Esophagus squamous epithelium (tissue), 5 donors: ENCODE results near the gene SGCB. TPM values are rescaled to one million over a fixed set of nuclear protein-coding genes. Genes with fewer than 3 reads are reported as not detected.

ENCODE experiments used
- DNase-seq: peaks from one replicate; lab custom pipeline; 2025; lab: John Stamatoyannopoulos, UW
- H3K27ac ChIP-seq, 4 donors: fragments of 200-600 bp; sonication (generic); one replicate each; pipeline ENCODE4 v1.5.1; 2016 to 2019; ENCODE audit warnings: mild to moderate bottlenecking in 1 of 4
- H3K27me3 ChIP-seq, 4 donors: fragments of 200-600 bp; sonication (generic); 1 replicate in 3 of 4; 2 replicates in 1 of 4; pipeline versions ENCODE4 v1.5.1 to v1.6.0; 2017 to 2021; ENCODE audit warnings: antibody characterized with exemption in 1 of 4
- H3K36me3 ChIP-seq, 3 donors: fragments of 200-600 bp; sonication (generic); one replicate each; pipeline ENCODE4 v1.5.1; 2016 to 2019
- H3K4me1 ChIP-seq, 3 donors: fragments of 200-600 bp; sonication (generic); one replicate each; pipeline ENCODE4 v1.5.1; 2017 to 2019
- H3K4me3 ChIP-seq, 4 donors: fragments of 200-600 bp; sonication (generic); 1 replicate in 3 of 4; 2 replicates in 1 of 4; pipeline ENCODE4 v1.5.1; 2016 to 2019; ENCODE audit warnings: mild to moderate bottlenecking in 2 of 4, moderate library complexity in 1 of 4
- H3K9me3 ChIP-seq, 3 donors: fragments of 200-600 bp; sonication (generic); one replicate each; pipeline ENCODE4 v1.5.1; 2016 to 2019
- POLR2A ChIP-seq, 4 donors: fragments of 450-650 bp; IDR thresholded peaks; one replicate each; pipeline ENCODE4 v1.6.1; 2017; ENCODE audit warnings: antibody characterized with exemption in 4 of 4, mild to moderate bottlenecking in 4 of 4, moderate library complexity in 3 of 4
- WGBS, 2 donors: methylation state at CpG; one replicate each; pipeline ENCODE4 v1.1.5; 2018; 5-methylcytosine and 5-hydroxymethylcytosine counted together
- intact Hi-C: fragments of 100-400 bp; cut with DNase I; formaldehyde crosslinking; loops from one replicate; pipeline ENCODE4 v1.15.0; 2022
- total RNA-seq, 4 donors: library from RNA; depleted of rRNA; stranded (reverse); fragments of >200 nt; gene quantifications; one replicate each; pipeline ENCODE4 v1.1.0, GENCODE V29; 2016
- TF ChIP-seq, protein P1 (sequence below), 6 experiments: fragments of 450-650 bp in 4 of 6; fragments of 200-600 bp in 2 of 6; sonication (generic) in 2 of 6; IDR thresholded peaks; one replicate each; pipeline ENCODE4 v1.5.1; 2016 to 2019; ENCODE audit warnings: antibody characterized with exemption in 6 of 6, mild to moderate bottlenecking in 4 of 6, moderate library complexity in 4 of 6
- donor health status: DM: yes; HTN: yes; CAD: no.

The SGCB gene
- total RNA-seq, 4 donors from 2014 or later = 3.1 to 20.4 (median 8.4) TPM

DNA sequence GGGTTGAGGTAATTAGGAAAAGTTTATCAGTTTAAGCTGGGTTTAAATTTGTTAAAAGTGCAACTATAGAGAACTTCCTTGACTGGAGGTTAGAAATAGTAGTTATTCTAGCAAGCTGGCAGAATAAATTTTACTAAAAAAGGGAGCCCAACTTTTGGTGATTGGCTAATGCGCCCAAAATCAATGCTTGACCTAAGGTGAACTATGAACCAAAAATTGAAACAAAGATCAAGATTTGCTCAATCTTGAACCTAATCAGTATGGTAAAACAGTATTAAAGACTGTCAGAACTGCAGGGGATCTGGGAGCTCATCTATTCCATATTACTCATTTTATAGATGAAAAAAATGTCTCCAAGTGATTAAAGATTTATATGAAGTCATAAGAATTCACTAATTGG is 6.9 kb upstream of the SGCB start:
- TF ChIP-seq, protein P1, sequence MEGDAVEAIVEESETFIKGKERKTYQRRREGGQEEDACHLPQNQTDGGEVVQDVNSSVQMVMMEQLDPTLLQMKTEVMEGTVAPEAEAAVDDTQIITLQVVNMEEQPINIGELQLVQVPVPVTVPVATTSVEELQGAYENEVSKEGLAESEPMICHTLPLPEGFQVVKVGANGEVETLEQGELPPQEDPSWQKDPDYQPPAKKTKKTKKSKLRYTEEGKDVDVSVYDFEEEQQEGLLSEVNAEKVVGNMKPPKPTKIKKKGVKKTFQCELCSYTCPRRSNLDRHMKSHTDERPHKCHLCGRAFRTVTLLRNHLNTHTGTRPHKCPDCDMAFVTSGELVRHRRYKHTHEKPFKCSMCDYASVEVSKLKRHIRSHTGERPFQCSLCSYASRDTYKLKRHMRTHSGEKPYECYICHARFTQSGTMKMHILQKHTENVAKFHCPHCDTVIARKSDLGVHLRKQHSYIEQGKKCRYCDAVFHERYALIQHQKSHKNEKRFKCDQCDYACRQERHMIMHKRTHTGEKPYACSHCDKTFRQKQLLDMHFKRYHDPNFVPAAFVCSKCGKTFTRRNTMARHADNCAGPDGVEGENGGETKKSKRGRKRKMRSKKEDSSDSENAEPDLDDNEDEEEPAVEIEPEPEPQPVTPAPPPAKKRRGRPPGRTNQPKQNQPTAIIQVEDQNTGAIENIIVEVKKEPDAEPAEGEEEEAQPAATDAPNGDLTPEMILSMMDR (IDR thresholded peaks at IDR 0.05) = no peak
- no peak for TF ChIP-seq POLR2A (IDR thresholded peaks at IDR 0.05)
- no peak overlapping the region for H3K4me3 ChIP-seq
- H3K9me3 ChIP-seq = no peaks in the 10 kb centered on the region
- H3K36me3 ChIP-seq = no peaks in the 10 kb centered on the region
- H3K27me3 ChIP-seq = peaks cover 0 to 62% (median 2%) of the 10 kb centered on the region in 4 donors
- intact Hi-C loops = no loop called here
- no peak for DNase-seq
- H3K4me1 ChIP-seq = no peaks in the 10 kb centered on the region
- H3K27ac ChIP-seq = no peak overlapping the region
- WGBS, 2 donors = 84 to 100% methylated on average over 1 of the region's 1 CpG

DNA sequence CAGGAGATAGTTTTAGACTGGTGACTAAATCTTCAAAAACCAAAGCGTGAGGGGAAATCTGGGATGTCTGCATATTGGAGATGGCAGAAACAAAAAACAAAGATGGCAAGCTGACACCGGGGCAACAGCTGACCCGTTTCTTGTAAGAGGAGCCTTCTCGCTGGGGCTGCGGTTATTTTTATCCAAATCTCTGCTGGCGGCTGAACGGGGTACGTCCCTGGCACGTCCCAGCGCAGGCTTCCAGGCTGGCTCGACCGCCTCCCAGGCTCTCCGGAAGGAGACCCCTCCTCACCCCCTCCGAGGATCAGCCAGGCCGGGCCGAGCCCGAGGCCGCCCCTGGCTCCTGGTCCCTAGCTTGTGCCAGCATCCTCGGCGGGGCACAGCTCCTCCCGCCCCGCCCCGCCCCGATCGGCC is 403 bp downstream of the SGCB start:
- Histone ChIP-seq H3K4me1 (peaks cover 0 to 30% (median 9%) of the 10 kb centered on the region in 3 donors), H3K27me3 (peaks cover 0 to 5% (median 0%) of the 10 kb centered on the region in 4 donors), H3K4me3 (peak overlapping the region; percentile 64 to 84 (median 72)), H3K9me3 (no peaks in the 10 kb centered on the region), H3K27ac (peak overlapping the region; percentile 69 to 87 (median 79)), H3K36me3 (no peaks in the 10 kb centered on the region)
- 0 to 1% methylated on average over 4 to 5 of the region's 25 CpGs for WGBS, 2 donors
- DNase-seq = no peak
- TF ChIP-seq, protein P1 (IDR thresholded peaks at IDR 0.05) = no peak
- TF ChIP-seq POLR2A (IDR thresholded peaks at IDR 0.05) = no peak
- intact Hi-C loops = no loop called here

DNA sequence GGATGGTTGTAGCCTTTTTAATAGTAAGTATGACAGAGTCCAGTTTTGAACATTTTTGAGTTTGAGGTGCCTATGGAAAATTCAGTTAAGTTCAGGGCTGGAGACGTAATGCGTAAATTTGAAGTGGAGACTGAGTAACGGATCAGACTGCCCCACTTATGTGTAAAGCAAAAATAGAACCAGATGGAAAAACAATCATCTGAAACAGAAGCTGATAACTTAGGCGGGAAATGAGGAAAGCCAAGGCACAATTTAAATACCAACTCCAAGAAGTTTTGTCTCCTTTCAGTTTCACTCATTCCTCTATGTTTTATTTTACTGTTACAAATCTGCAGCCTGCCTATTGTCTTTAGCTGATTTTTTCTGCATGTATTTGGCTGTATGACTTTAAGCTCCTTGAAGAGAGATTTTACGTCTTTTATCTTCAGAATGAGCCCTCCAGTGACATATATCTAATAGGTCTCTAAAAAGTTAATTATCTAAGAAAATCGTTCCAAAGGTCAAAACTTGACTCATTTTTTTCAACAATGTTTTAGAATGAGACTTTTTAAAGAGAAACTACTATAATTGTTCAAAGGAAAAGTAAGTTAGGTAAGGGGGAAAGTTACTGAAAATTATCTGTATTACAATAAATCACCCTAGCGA is 1.1 kb downstream of the SGCB start:
- whole genome bisulfite sequencing, 2 donors = 52 to 62% methylated on average over 7 of the region's 7 CpGs
- Histone ChIP-seq H3K9me3 (no peaks in the 10 kb centered on the region), H3K27ac (peak overlapping the region in 1 of 4 donors; percentile 87), H3K27me3 (no peaks in the 10 kb centered on the region), H3K4me3 (peak overlapping the region in 3 of 4 donors; percentile 69 to 84 (median 76)), H3K36me3 (peaks cover 0 to 3% (median 0%) of the 10 kb centered on the region in 3 donors), H3K4me1 (peaks cover 0 to 30% (median 9%) of the 10 kb centered on the region in 3 donors)
- intact Hi-C loops = no loop called here
- no peak for DNase-seq
- TF ChIP-seq, protein P1 (IDR thresholded peaks at IDR 0.05) = no peak

DNA sequence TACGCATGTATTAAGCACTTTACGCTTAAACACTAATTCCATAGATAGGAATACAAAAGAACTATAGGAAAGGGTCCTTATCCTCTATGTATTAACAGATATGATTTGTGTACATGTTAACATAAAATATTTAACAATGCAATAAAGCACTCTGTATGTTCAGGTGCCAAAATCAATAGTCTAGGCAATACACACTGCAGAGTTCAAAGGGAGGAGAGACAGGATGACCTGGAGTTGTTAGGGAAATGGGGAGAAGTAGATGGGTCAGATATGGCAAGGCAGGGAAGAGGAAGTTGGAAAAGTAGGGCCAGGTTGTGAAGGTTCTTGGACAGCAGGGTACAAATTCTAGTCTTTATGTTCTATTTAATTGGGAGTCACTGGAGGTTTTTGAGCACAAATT is 2.9 kb downstream of the SGCB start:
- DNase-seq = no peak
- H3K4me3 ChIP-seq = no peak overlapping the region
- intact Hi-C loops = no loop called here
- H3K36me3 ChIP-seq = peaks cover 0 to 14% (median 0%) of the 10 kb centered on the region in 3 donors
- TF ChIP-seq POLR2A (IDR thresholded peaks at IDR 0.05) = no peak
- TF ChIP-seq, protein P1 (IDR thresholded peaks at IDR 0.05) = no peak
- H3K9me3 ChIP-seq = no peaks in the 10 kb centered on the region
- no peaks in the 10 kb centered on the region for H3K27me3 ChIP-seq
- 95 to 99% methylated on average over 2 of the region's 2 CpGs for WGBS, 2 donors
- H3K27ac ChIP-seq = no peak overlapping the region
- peaks cover 0 to 30% (median 9%) of the 10 kb centered on the region in 3 donors for H3K4me1 ChIP-seq

DNA sequence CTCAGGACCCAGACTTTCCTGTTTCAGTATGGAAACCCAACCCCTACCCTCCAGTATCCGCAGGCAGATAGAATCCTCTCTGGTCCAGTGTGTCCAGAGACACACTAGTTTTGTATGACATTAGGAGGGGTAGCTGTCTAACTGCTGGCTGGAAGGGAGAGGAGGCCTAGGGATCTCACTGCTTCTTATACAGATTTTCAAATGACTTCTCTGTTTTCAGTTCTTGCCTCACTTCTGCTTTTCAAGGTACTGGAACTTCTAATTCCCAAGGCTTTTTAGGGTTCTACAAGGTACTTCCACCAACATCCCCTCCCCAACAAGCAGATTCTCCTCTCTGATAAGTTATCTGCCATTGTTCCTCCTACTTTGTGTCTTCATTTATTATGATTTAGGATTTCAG is 6.1 kb downstream of the SGCB start:
- TF ChIP-seq POLR2A (IDR thresholded peaks at IDR 0.05) = no peak
- TF ChIP-seq, protein P1 (IDR thresholded peaks at IDR 0.05) = no peak
- Histone ChIP-seq H3K27me3 (no peaks in the 10 kb centered on the region), H3K36me3 (peaks cover 0 to 36% (median 0%) of the 10 kb centered on the region in 3 donors), H3K4me1 (peaks cover 0 to 15% (median 5%) of the 10 kb centered on the region in 3 donors), H3K9me3 (no peaks in the 10 kb centered on the region), H3K27ac (no peak overlapping the region), H3K4me3 (no peak overlapping the region)
- 88% methylated on average over 1 of the region's 1 CpG; no CpG with 5 or more reads in 1 of the 2 donors for WGBS, 2 donors
- intact Hi-C loops = no loop called here
- DNase-seq = no peak
